IMR-90 (cell line): ENCODE data around the gene MFSD6. TPM values are rescaled to one million over a fixed set of nuclear protein-coding genes. Genes with fewer than 3 reads are reported as not detected.

Experiments
- ATAC-seq: fragments of 200-7000 bp; cut with Tn5 transposase; 2 replicates; pipeline ENCODE4 v1.9.1; 2020; ENCODE audit warnings: low read depth, mild to moderate bottlenecking, moderate library complexity
- BruUV-seq: library from RNA; stranded (reverse); fragments of 400-500 nt; replicated peaks from 2 replicates; lab custom pipeline; 2021; lab: Mats Ljungman, UMichigan
- CTCF ChIA-PET: fragments of 300-600 bp; formaldehyde crosslinking; extraction: SDS; loops from one replicate; lab custom pipeline; 2021; ENCODE audit warnings: antibody characterized with exemption; lab: Yijun Ruan, JAX
- POLR2A ChIA-PET: fragments of 300-600 bp; sonication (Branson Sonifier 250); formaldehyde crosslinking; loops from one replicate; lab custom pipeline; 2022; ENCODE audit warnings: antibody characterized with exemption; ENCODE audit not compliant: unreplicated experiment; lab: Charles Lee
- DNase-seq: peaks from one replicate; pipeline ENCODE4 v3.0.0; 2013
- H2AFZ ChIP-seq: replicated peaks from 2 replicates; pipeline ENCODE3; 2013; ENCODE audit warnings: low read length, mild to moderate bottlenecking; ENCODE audit not compliant: poor library complexity
- H2AK5ac ChIP-seq: 2 replicates; pipeline ENCODE4 v1.6.1; 2013; ENCODE audit warnings: low read depth, low read length, inconsistent platforms
- H2AK9ac ChIP-seq: replicated peaks from 2 replicates; pipeline ENCODE3; 2013; ENCODE audit warnings: mild to moderate bottlenecking, low read depth, low read length, moderate library complexity; ENCODE audit not compliant: poor library complexity
- H2BK120ac ChIP-seq: 2 replicates; pipeline ENCODE4 v1.6.1; 2013; ENCODE audit warnings: low read depth, low read length, inconsistent platforms
- H2BK15ac ChIP-seq: 3 replicates; pipeline ENCODE4 v1.6.1; 2013; ENCODE audit warnings: low read depth, low read length, inconsistent platforms
- H2BK20ac ChIP-seq: 2 replicates; pipeline ENCODE4 v1.6.1; 2013; ENCODE audit warnings: low read depth, mild to moderate bottlenecking, inconsistent platforms, low read length, moderate library complexity
- H2BK5ac ChIP-seq: 2 replicates; pipeline ENCODE4 v1.6.1; 2013; ENCODE audit warnings: mild to moderate bottlenecking, low read depth, low read length, inconsistent platforms; ENCODE audit not compliant: poor library complexity, severe bottlenecking
- H3K14ac ChIP-seq: replicated peaks from 2 replicates; pipeline ENCODE4 v1.6.1; 2013; ENCODE audit warnings: low read depth, low read length, inconsistent platforms
- H3K18ac ChIP-seq: 2 replicates; pipeline ENCODE4 v1.6.1; 2013; ENCODE audit warnings: low read depth, low read length, control low read depth
- H3K23ac ChIP-seq: 2 replicates; pipeline ENCODE4 v1.6.1; 2013; ENCODE audit warnings: low read depth, low read length, inconsistent platforms
- H3K27ac ChIP-seq: 2 replicates; pipeline ENCODE4 v1.5.1; 2013; ENCODE audit warnings: mild to moderate bottlenecking, control low read depth, low read length; ENCODE audit not compliant: insufficient read depth
- H3K27me3 ChIP-seq: 2 replicates; pipeline ENCODE4 v1.6.1; 2013; ENCODE audit warnings: low read length; ENCODE audit not compliant: control insufficient read depth, insufficient read depth
- H3K36me3 ChIP-seq: 2 replicates; pipeline ENCODE4 v1.6.1; 2013; ENCODE audit warnings: low read length, mixed read lengths; ENCODE audit not compliant: control insufficient read depth, insufficient read depth
- H3K4ac ChIP-seq: 2 replicates; pipeline ENCODE4 v1.6.1; 2013; ENCODE audit warnings: low read depth, low read length, inconsistent platforms
- H3K4me1 ChIP-seq: 2 replicates; pipeline ENCODE4 v1.6.1; 2013; ENCODE audit warnings: low read length, mixed read lengths; ENCODE audit not compliant: control insufficient read depth, insufficient read depth
- H3K4me2 ChIP-seq: 2 replicates; pipeline ENCODE4 v1.6.1; 2013; ENCODE audit warnings: low read depth, mild to moderate bottlenecking, control low read depth, low read length, moderate library complexity
- H3K4me3 ChIP-seq: 2 replicates; pipeline ENCODE4 v1.5.1; 2013; ENCODE audit warnings: low read depth, mild to moderate bottlenecking, control low read depth, low read length, moderate library complexity; ENCODE audit not compliant: insufficient read depth
- H3K56ac ChIP-seq: 2 replicates; pipeline ENCODE4 v1.6.1; 2013; ENCODE audit warnings: low read length, inconsistent platforms; ENCODE audit not compliant: insufficient read depth; ENCODE audit errors: extremely low read depth
- H3K79me1 ChIP-seq, 2 experiments: 2 replicates each; pipeline ENCODE4 v1.6.1; 2013; ENCODE audit warnings: low read length in 2 of 2, inconsistent platforms in 1 of 2, low read depth in 1 of 2
- H3K9ac ChIP-seq: 2 replicates; pipeline ENCODE4 v1.6.1; 2013; ENCODE audit warnings: low read depth, low read length, control low read depth
- H3K9me1 ChIP-seq: 2 replicates; pipeline ENCODE4 v1.6.1; 2013; ENCODE audit warnings: low read length, inconsistent platforms; ENCODE audit not compliant: insufficient read depth
- H3K9me3 ChIP-seq: 2 replicates; pipeline ENCODE4 v1.6.1; 2013; ENCODE audit warnings: low read length; ENCODE audit not compliant: control insufficient read depth, insufficient read depth
- H4K20me1 ChIP-seq: 2 replicates; pipeline ENCODE4 v1.6.1; 2013; ENCODE audit warnings: low read length, inconsistent platforms; ENCODE audit not compliant: insufficient read depth
- H4K5ac ChIP-seq: 2 replicates; pipeline ENCODE4 v1.6.1; 2013; ENCODE audit warnings: mild to moderate bottlenecking, low read depth, low read length, control low read depth
- H4K8ac ChIP-seq, 2 experiments: 2 replicates each; pipeline ENCODE4 v1.6.1; 2013; ENCODE audit warnings: low read depth in 2 of 2, low read length in 2 of 2, control low read depth in 1 of 2, inconsistent platforms in 1 of 2
- H4K91ac ChIP-seq: 2 replicates; pipeline ENCODE4 v1.6.1; 2013; ENCODE audit warnings: low read depth, low read length, inconsistent platforms; ENCODE audit not compliant: insufficient read depth
- CEBPB ChIP-seq: IDR thresholded peaks from 2 replicates; pipeline ENCODE4 v1.6.1; 2012; ENCODE audit warnings: low read depth, low read length, improper control_type of control experiment
- POLR2A ChIP-seq: IDR thresholded peaks from 2 replicates; pipeline ENCODE4 v1.6.1; 2012; ENCODE audit warnings: mild to moderate bottlenecking, low read depth, low read length
- RAD21 ChIP-seq: IDR thresholded peaks from 2 replicates; pipeline ENCODE4 v1.6.1; 2012; ENCODE audit warnings: low read length, improper control_type of control experiment
- RFX5 ChIP-seq: IDR thresholded peaks from 2 replicates; pipeline ENCODE4 v1.8.0; 2012; ENCODE audit warnings: low read depth, mild to moderate bottlenecking, low read length, moderate library complexity
- WGBS, 2 experiments: methylation state at CpG; one replicate each; pipeline versions ENCODE4 v1.1.5 to v1.1.7; 2013; ENCODE audit warnings: missing lambda C conversion rate in 2 of 2; ENCODE audit not compliant: insufficient read length in 1 of 2; ENCODE audit errors: extremely low coverage in 2 of 2; 5-methylcytosine and 5-hydroxymethylcytosine counted together
- dilution Hi-C: fragments of 300-500 bp; cut with HindIII; formaldehyde crosslinking; loops from one replicate; pipeline ENCODE4 v1.14.3; 2018; ENCODE audit warnings: low sequenced_read_pairs; ENCODE audit not compliant: unreplicated experiment
- in situ Hi-C: fragments of 300-500 bp; cut with MboI; formaldehyde crosslinking; loops from 3 replicates; pipeline ENCODE4 v1.14.3; 2019; ENCODE audit warnings: low sequenced_read_pairs, inconsistent platforms, mixed read lengths
- intact Hi-C: fragments of 100-400 bp; cut with micrococcal nuclease; formaldehyde crosslinking; loops from 2 replicates; pipeline ENCODE4 v1.10.0; 2022
- polyA plus RNA-seq, 3 experiments: library from polyadenylated mRNA; depleted of rRNA; stranded (reverse); fragments of >200 nt; gene quantifications; 2 replicates each; pipeline ENCODE4 v1.2.3, GENCODE V29; 2012; ENCODE audit warnings: low replicate concordance in 1 of 3
- total RNA-seq: library from RNA; depleted of rRNA; stranded (reverse); fragments of >200 nt; gene quantifications from 2 replicates; pipeline ENCODE4 v1.2.3, GENCODE V29; 2012
- TF ChIP-seq, protein P1 (sequence below): fragments of 150-350 bp; IDR thresholded peaks from 2 replicates; pipeline ENCODE4 v1.6.1; 2017; ENCODE audit warnings: mild to moderate bottlenecking, antibody characterized with exemption, low read length, low read depth
- TF ChIP-seq, protein P2 (sequence below): fragments of 150-350 bp; IDR thresholded peaks from 2 replicates; pipeline ENCODE4 v1.6.1; 2016; ENCODE audit warnings: low read depth, mild to moderate bottlenecking, low read length, moderate library complexity, borderline replicate concordance

Gene MFSD6
- total and polyA plus RNA-seq, 2 of the 4 experiments (the other 2 are of a cell fraction): 4.2 to 7.7 TPM

DNA sequence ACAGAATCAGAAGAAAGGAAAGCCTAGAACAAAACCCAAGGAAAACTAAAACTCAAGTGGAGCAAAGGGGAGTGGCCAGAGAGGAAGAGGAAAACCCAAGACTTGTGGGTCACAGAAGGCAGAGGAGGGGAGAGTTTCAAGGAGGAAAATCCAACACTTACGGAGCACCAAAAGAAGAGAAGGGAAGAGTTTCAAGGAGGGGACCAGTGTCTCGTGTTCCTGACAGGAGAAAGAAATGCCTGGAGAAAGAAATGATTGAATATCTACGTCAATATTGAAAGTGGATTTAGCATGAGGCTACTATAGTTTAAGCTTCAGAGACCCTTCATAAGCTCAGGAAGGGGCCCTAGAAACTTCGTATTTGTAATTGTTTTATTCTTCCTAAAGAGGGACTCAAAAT is 1.4 kb upstream of the MFSD6 start:
- no peak for ATAC-seq
- no peak overlapping the region for H4K5ac ChIP-seq
- no peak overlapping the region for H3K4me3 ChIP-seq
- H3K36me3 ChIP-seq: no peaks in the 10 kb centered on the region
- no peak overlapping the region for H2AK5ac ChIP-seq
- no peak overlapping the region for H4K8ac ChIP-seq
- no peak overlapping the region for H2BK5ac ChIP-seq
- H3K9ac ChIP-seq: no peak overlapping the region
- no peak overlapping the region for H3K18ac ChIP-seq
- no peak overlapping the region for H3K56ac ChIP-seq
- ChIA-PET POLR2A (no interaction called here), CTCF (interaction anchor here (0.6 kb wide), 1 partner anchor 1129 kb away, joined by 3 read pairs; no protein-coding TSS in a partner anchor)
- no peaks in the 10 kb centered on the region for H3K9me3 ChIP-seq
- H3K27me3 ChIP-seq: peaks cover 13% of the 10 kb centered on the region; the same call in 1 of the 2 replicates
- H2AK9ac ChIP-seq: no peak overlapping the region
- H2BK120ac ChIP-seq: no peak overlapping the region
- no peak overlapping the region for H3K4ac ChIP-seq
- no peak overlapping the region for H3K14ac ChIP-seq
- dilution Hi-C loops (no loop called here), intact Hi-C loops (loop anchor here (5.0 kb wide), 2 partner anchors 60 to 90 kb away; no protein-coding TSS in a partner anchor), in situ Hi-C loops (no loop called here)
- H2BK20ac ChIP-seq: no peak overlapping the region
- no peaks in the 10 kb centered on the region for H3K9me1 ChIP-seq
- H4K20me1 ChIP-seq: no peaks in the 10 kb centered on the region
- H2AFZ ChIP-seq: no peak overlapping the region
- DNase-seq: no peak
- H3K4me2 ChIP-seq: no peak overlapping the region
- H3K23ac ChIP-seq: no peak overlapping the region
- no TSS peak for BruUV-seq
- TF ChIP-seq POLR2A: no peak
- no peak for TF ChIP-seq RAD21
- TF ChIP-seq CEBPB: no peak
- TF ChIP-seq RFX5: no peak
- TF ChIP-seq, protein P1, sequence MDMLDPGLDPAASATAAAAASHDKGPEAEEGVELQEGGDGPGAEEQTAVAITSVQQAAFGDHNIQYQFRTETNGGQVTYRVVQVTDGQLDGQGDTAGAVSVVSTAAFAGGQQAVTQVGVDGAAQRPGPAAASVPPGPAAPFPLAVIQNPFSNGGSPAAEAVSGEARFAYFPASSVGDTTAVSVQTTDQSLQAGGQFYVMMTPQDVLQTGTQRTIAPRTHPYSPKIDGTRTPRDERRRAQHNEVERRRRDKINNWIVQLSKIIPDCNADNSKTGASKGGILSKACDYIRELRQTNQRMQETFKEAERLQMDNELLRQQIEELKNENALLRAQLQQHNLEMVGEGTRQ: no peak
- TF ChIP-seq, protein P2, sequence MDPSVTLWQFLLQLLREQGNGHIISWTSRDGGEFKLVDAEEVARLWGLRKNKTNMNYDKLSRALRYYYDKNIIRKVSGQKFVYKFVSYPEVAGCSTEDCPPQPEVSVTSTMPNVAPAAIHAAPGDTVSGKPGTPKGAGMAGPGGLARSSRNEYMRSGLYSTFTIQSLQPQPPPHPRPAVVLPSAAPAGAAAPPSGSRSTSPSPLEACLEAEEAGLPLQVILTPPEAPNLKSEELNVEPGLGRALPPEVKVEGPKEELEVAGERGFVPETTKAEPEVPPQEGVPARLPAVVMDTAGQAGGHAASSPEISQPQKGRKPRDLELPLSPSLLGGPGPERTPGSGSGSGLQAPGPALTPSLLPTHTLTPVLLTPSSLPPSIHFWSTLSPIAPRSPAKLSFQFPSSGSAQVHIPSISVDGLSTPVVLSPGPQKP: no peak
- H3K79me1 ChIP-seq: no peaks in the 10 kb centered on the region
- no peak overlapping the region for H2BK15ac ChIP-seq
- no peak overlapping the region for H4K91ac ChIP-seq
- no peaks in the 10 kb centered on the region for H3K4me1 ChIP-seq
- 83% methylated on average over 1 of the region's 4 CpGs; no CpG with 5 or more reads in 1 of the 2 experiments for WGBS, 2 experiments
- H3K27ac ChIP-seq: no peak overlapping the region
